H1 (cell line): ENCODE results near the gene KRT3. TPM values are rescaled to one million over a fixed set of nuclear protein-coding genes. Genes with fewer than 3 reads are reported as not detected.

Experiments used
- CTCF ChIA-PET: fragments of 300-600 bp; sonication (Branson Sonifier 250); formaldehyde crosslinking; loops from one replicate; lab custom pipeline; 2021; ENCODE audit not compliant: partially characterized antibody; lab: Charles Lee
- POLR2A ChIA-PET: fragments of 300-600 bp; sonication (Branson Sonifier 250); formaldehyde crosslinking; loops from one replicate; lab custom pipeline; 2021; ENCODE audit warnings: inconsistent platforms; ENCODE audit not compliant: partially characterized antibody; lab: Charles Lee
- DNase-seq, 2 experiments: peaks; one replicate each; pipeline versions ENCODE4 v3.0.0 to v3.0.0-alpha.2; 2010 to 2022; ENCODE audit warnings: low spot score in 2 of 2, low read depth in 1 of 2, mixed read lengths in 1 of 2
- FAIRE-seq: peaks from 2 replicates; lab custom pipeline; 2011; peaks lifted over from hg19 to GRCh38; lab: Jason Lieb, UNC
- H2AFZ ChIP-seq: 2 replicates; pipeline ENCODE4 v1.8.1; 2012; ENCODE audit warnings: low read length, inconsistent platforms
- H2AK5ac ChIP-seq: 2 replicates; pipeline ENCODE4 v1.6.1; 2013; ENCODE audit warnings: low read depth, low read length
- H2BK120ac ChIP-seq: replicated peaks from 2 replicates; pipeline ENCODE3; 2013; ENCODE audit warnings: low read depth, low read length, inconsistent platforms
- H2BK12ac ChIP-seq: 2 replicates; pipeline ENCODE4 v1.6.1; 2013; ENCODE audit warnings: low read depth, low read length
- H2BK15ac ChIP-seq: 2 replicates; pipeline ENCODE4 v1.6.1; 2013; ENCODE audit warnings: low read length
- H2BK20ac ChIP-seq: 2 replicates; pipeline ENCODE4 v1.6.1; 2013; ENCODE audit warnings: low read length
- H2BK5ac ChIP-seq: 2 replicates; pipeline ENCODE4 v1.6.1; 2013; ENCODE audit warnings: low read depth, low read length
- H3K14ac ChIP-seq: 2 replicates; pipeline ENCODE4 v1.6.1; 2013; ENCODE audit warnings: inconsistent platforms; ENCODE audit not compliant: insufficient read length
- H3K18ac ChIP-seq: 2 replicates; pipeline ENCODE4 v1.6.1; 2013; ENCODE audit warnings: low read length; ENCODE audit errors: extremely low read depth
- H3K23ac ChIP-seq: 2 replicates; pipeline ENCODE4 v1.6.1; 2013; ENCODE audit warnings: inconsistent platforms; ENCODE audit not compliant: insufficient read length
- H3K23me2 ChIP-seq: 2 replicates; pipeline ENCODE4 v1.6.1; 2013; ENCODE audit warnings: low read depth, low read length
- H3K27ac ChIP-seq: 2 replicates; pipeline ENCODE4 v1.6.1; 2011; ENCODE audit warnings: low read depth, low read length, inconsistent platforms
- H3K27me3 ChIP-seq, 4 experiments: replicated peaks in 1 of 4; 1 replicate in 1 of 4; 2 replicates in 3 of 4; pipeline versions ENCODE4 v1.6.1 to v1.8.1; 2011 to 2013; ENCODE audit warnings: low read length in 3 of 4, mild to moderate bottlenecking in 3 of 4, inconsistent platforms in 2 of 4, mixed read lengths in 2 of 4, moderate library complexity in 1 of 4; ENCODE audit not compliant: control insufficient read depth in 3 of 4, insufficient read depth in 3 of 4; ENCODE audit errors: extremely low read depth in 1 of 4
- H3K36me3 ChIP-seq, 4 experiments: 2 replicates each; pipeline versions ENCODE4 v1.6.1 to v1.8.1; 2011 to 2013; ENCODE audit warnings: mild to moderate bottlenecking in 4 of 4, low read length in 3 of 4, moderate library complexity in 2 of 4, control low read depth in 1 of 4, inconsistent platforms in 1 of 4; ENCODE audit not compliant: insufficient read depth in 4 of 4, control insufficient read depth in 2 of 4
- H3K4ac ChIP-seq: replicated peaks from 2 replicates; pipeline ENCODE3; 2013; ENCODE audit warnings: low read length, low read depth, mixed read lengths, inconsistent platforms; ENCODE audit not compliant: insufficient read length
- H3K4me1 ChIP-seq, 4 experiments: replicated peaks in 1 of 4; 1 replicate in 1 of 4; 2 replicates in 3 of 4; pipeline versions ENCODE4 v1.6.1 to v1.8.1; 2011 to 2013; ENCODE audit warnings: low read length in 3 of 4, inconsistent platforms in 2 of 4, mixed read lengths in 1 of 4; ENCODE audit not compliant: insufficient read depth in 4 of 4, control insufficient read depth in 3 of 4
- H3K4me2 ChIP-seq, 2 experiments: 2 replicates each; pipeline versions ENCODE4 v1.6.1 to v1.8.1; 2011 to 2013; ENCODE audit warnings: low read depth in 2 of 2, low read length in 2 of 2, control low read depth in 1 of 2, inconsistent platforms in 1 of 2, mild to moderate bottlenecking in 1 of 2; ENCODE audit not compliant: insufficient read depth in 1 of 2
- H3K4me3 ChIP-seq, 4 experiments: fragments of 200-600, 300-600 bp in 1 of 4; sonication (generic), shearing (Covaris generic), sonication (Bioruptor Twin) in 1 of 4; 2 replicates each; pipeline versions ENCODE4 v1.5.1 to v1.8.1; 2011 to 2016; ENCODE audit warnings: low read length in 4 of 4, low read depth in 3 of 4, control low read depth in 2 of 4, inconsistent platforms in 2 of 4, mild to moderate bottlenecking in 2 of 4, mixed read lengths in 1 of 4, moderate library complexity in 1 of 4; ENCODE audit not compliant: insufficient read depth in 2 of 4; ENCODE audit errors: extremely low read depth in 1 of 4
- H3K56ac ChIP-seq: replicated peaks from 2 replicates; pipeline ENCODE3; 2013; ENCODE audit warnings: low read depth, mild to moderate bottlenecking, mixed read lengths, low read length, inconsistent platforms; ENCODE audit not compliant: insufficient read length
- H3K79me1 ChIP-seq: 2 replicates; pipeline ENCODE4 v1.6.1; 2013; ENCODE audit warnings: low read depth, low read length, control low read depth
- H3K79me2 ChIP-seq, 2 experiments: 2 replicates each; pipeline versions ENCODE4 v1.6.1 to v1.8.1; 2012 to 2013; ENCODE audit warnings: low read length in 2 of 2, mild to moderate bottlenecking in 2 of 2, inconsistent platforms in 1 of 2; ENCODE audit not compliant: insufficient read depth in 2 of 2, control insufficient read depth in 1 of 2
- H3K9ac ChIP-seq, 4 experiments: replicated peaks in 1 of 4; 1 replicate in 1 of 4; 2 replicates in 3 of 4; pipeline versions ENCODE4 v1.6.1 to v1.8.1; 2011 to 2013; ENCODE audit warnings: low read depth in 3 of 4, low read length in 3 of 4, control low read depth in 2 of 4, mild to moderate bottlenecking in 2 of 4, moderate library complexity in 2 of 4, inconsistent platforms in 1 of 4; ENCODE audit errors: extremely low read depth in 1 of 4
- H3K9me3 ChIP-seq, 2 experiments: 2 replicates each; pipeline versions ENCODE4 v1.6.1 to v1.8.1; 2012 to 2013; ENCODE audit warnings: mild to moderate bottlenecking in 2 of 2, moderate library complexity in 2 of 2, control low read depth in 1 of 2, inconsistent platforms in 1 of 2, low read depth in 1 of 2, low read length in 1 of 2, mixed read lengths in 1 of 2; ENCODE audit not compliant: insufficient read depth in 2 of 2
- H4K20me1 ChIP-seq, 2 experiments: replicated peaks in 1 of 2; 2 replicates each; pipeline versions ENCODE3 to v1.8.1; 2011 to 2013; ENCODE audit warnings: inconsistent platforms in 2 of 2, low read length in 2 of 2, mild to moderate bottlenecking in 1 of 2; ENCODE audit not compliant: insufficient read depth in 2 of 2, control insufficient read depth in 1 of 2
- H4K5ac ChIP-seq: 2 replicates; pipeline ENCODE4 v1.6.1; 2013; ENCODE audit warnings: low read length, low read depth, mixed read lengths, inconsistent platforms; ENCODE audit not compliant: insufficient read length
- H4K8ac ChIP-seq: 2 replicates; pipeline ENCODE4 v1.8.0; 2013; ENCODE audit warnings: mild to moderate bottlenecking, moderate library complexity, low read length, inconsistent platforms; ENCODE audit not compliant: insufficient read depth; ENCODE audit errors: extremely low read depth
- H4K91ac ChIP-seq: replicated peaks from 2 replicates; pipeline ENCODE3; 2013; ENCODE audit warnings: low read length, mixed read lengths, inconsistent platforms; ENCODE audit not compliant: insufficient read length
- CEBPB ChIP-seq: IDR thresholded peaks from 2 replicates; pipeline ENCODE4 v1.6.1; 2012; ENCODE audit warnings: low read depth, low read length
- CREB1 ChIP-seq: IDR thresholded peaks from 2 replicates; pipeline ENCODE4 v1.6.1; 2012; ENCODE audit warnings: inconsistent platforms
- CTCF ChIP-seq, 3 experiments: IDR thresholded peaks; 1 replicate in 2 of 3; 2 replicates in 1 of 3; pipeline versions ENCODE4 v1.5.1 to v1.6.1; 2011; ENCODE audit warnings: low read length in 3 of 3, mild to moderate bottlenecking in 3 of 3, inconsistent platforms in 2 of 3, low read depth in 1 of 3, moderate library complexity in 1 of 3; ENCODE audit not compliant: insufficient read depth in 1 of 3; ENCODE audit errors: control extremely low read depth in 1 of 3
- HDAC6 ChIP-seq: IDR thresholded peaks from one replicate; pipeline ENCODE4 v1.7.1; 2012; ENCODE audit warnings: low read depth, mild to moderate bottlenecking, inconsistent platforms, low read length, moderate library complexity
- KDM1A ChIP-seq: fragments of 200-600, 300-600 bp; sonication (generic); IDR thresholded peaks from 2 replicates; pipeline ENCODE4 v1.7.1; 2016; ENCODE audit warnings: mild to moderate bottlenecking, low read length, borderline replicate concordance
- KDM5A ChIP-seq: fragments of 200-600 bp; IDR thresholded peaks from 2 replicates; pipeline ENCODE4 v1.7.1; 2012; ENCODE audit warnings: mild to moderate bottlenecking, low read length, inconsistent platforms, mixed read lengths
- RBBP5 ChIP-seq: IDR thresholded peaks from 2 replicates; pipeline ENCODE4 v1.7.1; 2012; ENCODE audit warnings: low read depth, mild to moderate bottlenecking, inconsistent platforms, low read length, moderate library complexity, borderline replicate concordance
- RFX5 ChIP-seq: IDR thresholded peaks from 2 replicates; pipeline ENCODE4 v1.6.1; 2011; ENCODE audit warnings: low read depth, low read length, improper control_type of control experiment, borderline replicate concordance
- RNF2 ChIP-seq: fragments of 200-900, 300-1000 bp; sonication (generic); IDR thresholded peaks from 2 replicates; pipeline ENCODE4 v1.7.1; 2016; ENCODE audit warnings: borderline replicate concordance, low read depth, mild to moderate bottlenecking, antibody characterized with exemption, low read length; ENCODE audit not compliant: poor library complexity, severe bottlenecking; ENCODE audit errors: missing control alignments
- SIX5 ChIP-seq: IDR thresholded peaks from 2 replicates; pipeline ENCODE4 v1.6.1; 2011; ENCODE audit warnings: mild to moderate bottlenecking, low read depth, low read length
- TAF1 ChIP-seq: IDR thresholded peaks from 2 replicates; pipeline ENCODE4 v1.6.1; 2011; ENCODE audit warnings: mild to moderate bottlenecking, low read depth, low read length
- YY1 ChIP-seq: IDR thresholded peaks from 2 replicates; pipeline ENCODE4 v1.6.1; 2011; ENCODE audit warnings: low read depth, mild to moderate bottlenecking, low read length
- WGBS, 2 experiments: shearing (Covaris generic) in 1 of 2; methylation state at CpG; one replicate each; pipeline versions ENCODE4 v1.1.6 to v1.1.7; 2013 to 2015; ENCODE audit warnings: low lambda C conversion rate in 2 of 2, mixed read lengths in 2 of 2, inconsistent platforms in 1 of 2, low coverage in 1 of 2, missing lambda C conversion rate in 1 of 2; ENCODE audit not compliant: insufficient replicate concordance in 2 of 2, insufficient coverage in 1 of 2, insufficient read length in 1 of 2; ENCODE audit errors: extremely low coverage in 1 of 2, missing lambda C conversion rate in 1 of 2; 5-methylcytosine and 5-hydroxymethylcytosine counted together
- polyA plus RNA-seq, 7 experiments: library from polyadenylated mRNA; depleted of rRNA in 3 of 7; stranded (reverse) in 5 of 7; unstranded in 2 of 7; fragments of >200 nt in 5 of 7; fragments of 200-250 nt in 2 of 7; gene quantifications; 1 replicate in 5 of 7; 2 replicates in 1 of 7; 4 replicates in 1 of 7; pipeline versions ENCODE4 v1.2.1 to v1.2.3, GENCODE V29; 2011 to 2013; ENCODE audit warnings: missing spikeins in 2 of 7, mixed read lengths in 2 of 7
- total RNA-seq: library from RNA; stranded (reverse); fragmentation: NEBNext Ultra II Directional; extraction: Animal tissue kit (Norgen Biotek cat#: 25700); gene quantifications from 2 replicates; pipeline ENCODE4 v1.2.1, GENCODE V29; 2021

KRT3 gene
- total and polyA plus RNA-seq, 2 of the 8 experiments (the other 6 are each of a cell fraction or from before 2014, with no cell fraction given): not detected

GRCh38 chr12:52753283-52753682 is 42.6 kb downstream of the KRT3 start:
- FAIRE-seq (no peak), DNase-seq (no peak)
- ChIA-PET POLR2A (no interaction called here), CTCF (interaction anchor here (1.0 kb wide), 1 partner anchor 61 kb away, joined by 4 read pairs; no protein-coding TSS in a partner anchor)
- Histone ChIP-seq H4K5ac (no peak overlapping the region), H2BK120ac (no peak overlapping the region), H2AK5ac (no peak overlapping the region), H3K23me2 (no peaks in the 10 kb centered on the region), H4K91ac (no peak overlapping the region), H2BK5ac (no peak overlapping the region), H3K56ac (no peak overlapping the region), H3K4me1 (no peaks in the 10 kb centered on the region), H3K36me3 (no peaks in the 10 kb centered on the region), H3K9me3 (no peaks in the 10 kb centered on the region; a peak in 1 of 4 replicates), H3K79me2 (no peaks in the 10 kb centered on the region), H3K18ac (no peak overlapping the region), H3K4ac (no peak overlapping the region), H2BK15ac (no peak overlapping the region), H3K79me1 (no peaks in the 10 kb centered on the region), H3K27me3 (peaks cover 0 to 3% (median 0%) of the 10 kb centered on the region in 4 experiments; a peak in 1 of 7 replicates), H4K8ac (no peak overlapping the region), H3K27ac (no peak overlapping the region), H2BK20ac (no peak overlapping the region), H3K9ac (no peak overlapping the region), H3K4me3 (no peak overlapping the region), H2BK12ac (no peak overlapping the region), H2AFZ (no peak overlapping the region), H3K4me2 (no peak overlapping the region), H3K23ac (no peak overlapping the region), H3K14ac (no peak overlapping the region), H4K20me1 (no peaks in the 10 kb centered on the region)
- WGBS, 2 experiments: 69% methylated on average over 3 of the region's 3 CpGs; no CpG with 5 or more reads in 1 of the 2 experiments
- TF ChIP-seq CTCF (IDR thresholded peaks at IDR 0.05; ENCODE audit: control extremely low read depth in 1 of 3, insufficient read depth in 1 of 3, low read depth in 1 of 3, low read length in 3 of 3): no peak
- TF ChIP-seq TAF1: no peak
- no peak for TF ChIP-seq YY1
- no peak for TF ChIP-seq KDM1A
- TF ChIP-seq KDM5A: no peak
- no peak for TF ChIP-seq CEBPB
- no peak for TF ChIP-seq CREB1
- TF ChIP-seq SIX5: no peak
- TF ChIP-seq HDAC6: no peak
- no peak for TF ChIP-seq RNF2
- TF ChIP-seq RBBP5: no peak
- no peak for TF ChIP-seq RFX5
